NCI-H524 treated with DMSO at 0.1 percent for 48 hours (cell line): ENCODE data around the gene KAZN.
"Not testable (repeated sequence)": the region's sequence is repeated elsewhere in the genome, so short reads cannot be mapped to it uniquely, and the experiment has no call there.

Experiments
- DNase-seq: peaks from one replicate; lab custom pipeline; 2025; lab: John Stamatoyannopoulos, UW

KAZN gene

GRCh38 chr1:15114884-15115283, 516.4 kb downstream of the KAZN start:
- DNase-seq = no peak

DNA sequence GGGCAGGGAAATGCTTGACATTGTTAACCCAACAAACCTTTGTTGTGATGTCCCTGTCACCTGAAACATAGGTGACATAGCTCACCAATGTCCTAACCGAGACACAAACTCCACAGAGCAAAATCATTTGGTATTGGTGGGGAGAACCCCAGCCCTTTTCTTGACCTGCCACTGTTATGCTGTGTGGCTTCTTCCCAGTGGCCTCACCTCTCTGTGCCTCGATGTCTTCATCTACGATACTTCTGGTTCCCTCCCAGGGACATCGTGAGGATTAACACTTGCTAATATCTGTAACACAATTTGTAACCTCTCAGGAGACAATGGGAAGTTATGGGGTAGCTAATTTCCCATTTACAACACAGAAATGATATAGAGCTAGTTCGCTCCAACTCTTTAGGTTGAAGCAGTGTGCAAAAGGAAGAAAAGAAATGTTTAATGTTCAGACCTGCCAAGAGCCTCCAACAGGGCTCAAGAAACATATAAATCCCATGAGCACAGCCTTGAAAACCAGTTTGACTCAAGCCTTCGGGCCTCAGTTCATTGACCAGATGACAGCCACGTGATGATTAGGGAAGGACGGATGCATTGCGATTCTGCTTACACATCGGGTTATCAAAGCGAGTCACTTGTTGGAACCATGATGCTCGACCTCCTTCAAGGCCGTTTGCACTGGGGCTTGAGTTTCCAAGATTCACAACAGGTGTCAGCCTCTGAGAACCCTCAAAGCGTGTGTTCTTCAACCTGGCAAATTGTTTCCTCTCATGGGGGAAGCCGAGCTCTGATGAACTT, 517.3 kb downstream of the KAZN start:
- DNase-seq = no peak

GRCh38 chr1:15116966-15117365, 518.5 kb downstream of the KAZN start:
- DNase-seq = no peak

- no peak for DNase-seq
Measured at GRCh38 chr1:15117671-15118325, 519.3 kb downstream of the KAZN start.

DNA sequence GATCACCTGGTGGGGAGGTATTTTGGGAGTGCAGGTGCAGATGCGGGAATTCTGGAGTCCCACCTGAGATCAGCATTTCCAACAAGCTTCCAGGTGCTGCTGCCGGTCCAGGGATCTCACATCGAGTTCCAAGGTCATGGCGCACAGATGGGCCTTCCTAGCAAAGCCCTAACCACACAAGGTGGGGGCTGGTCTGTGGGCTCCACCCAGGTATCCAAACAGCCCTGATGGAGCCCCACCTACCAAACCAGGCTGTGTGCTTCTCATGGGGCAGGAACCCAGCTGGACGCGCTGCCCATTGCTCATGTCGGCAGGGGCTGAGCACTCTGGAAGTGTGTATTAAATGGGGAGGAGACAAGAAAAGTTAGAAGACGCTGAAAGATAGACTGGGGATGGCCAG, 520.1 kb downstream of the KAZN start:
- DNase-seq = no peak

GRCh38 chr1:15120251-15120945, 521.9 kb downstream of the KAZN start:
- DNase-seq = peak; percentile 97

DNA sequence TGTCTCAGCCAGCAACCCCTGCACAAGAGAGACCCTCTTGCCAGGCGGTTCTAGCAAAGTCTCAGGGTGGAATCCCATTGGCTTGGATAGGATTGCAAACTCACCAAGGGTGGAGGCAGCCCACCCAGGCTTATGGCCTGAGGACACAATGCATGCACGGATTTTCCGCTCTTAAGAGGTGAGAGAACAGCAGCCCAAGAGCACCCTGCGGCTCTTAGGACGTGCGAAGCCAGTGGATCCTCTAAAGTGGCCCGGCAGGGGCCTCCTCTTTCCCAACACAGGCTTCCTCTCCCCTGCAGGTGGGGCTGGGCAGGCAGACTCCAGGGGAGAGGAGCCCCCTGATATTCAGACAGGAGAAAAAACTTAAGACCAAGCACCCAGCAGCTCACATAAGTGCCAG, 523.8 kb downstream of the KAZN start:
- DNase-seq = no peak

DNA sequence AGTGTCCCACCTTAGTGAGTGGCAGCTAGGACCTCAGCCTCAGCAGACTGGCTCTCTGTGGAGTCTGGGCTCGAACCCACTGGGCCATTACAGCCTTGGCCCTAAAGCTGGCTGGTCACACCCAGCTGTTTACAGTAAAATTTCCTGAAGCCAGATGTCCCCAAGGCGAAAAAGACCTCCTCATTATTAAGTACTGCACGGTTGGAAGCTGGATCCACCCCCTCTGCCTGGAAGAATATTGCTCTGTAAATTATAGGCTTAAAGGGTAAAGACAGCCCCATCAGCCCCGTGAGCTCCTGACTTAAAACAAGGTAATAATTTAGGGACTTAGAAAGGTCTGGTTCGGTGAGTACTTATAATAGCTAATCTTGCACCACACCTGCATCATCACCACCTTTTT, 524.8 kb downstream of the KAZN start:
- DNase-seq = peak; percentile 55

GRCh38 chr1:15123925-15124324, 525.4 kb downstream of the KAZN start:
- no peak for DNase-seq

DNA sequence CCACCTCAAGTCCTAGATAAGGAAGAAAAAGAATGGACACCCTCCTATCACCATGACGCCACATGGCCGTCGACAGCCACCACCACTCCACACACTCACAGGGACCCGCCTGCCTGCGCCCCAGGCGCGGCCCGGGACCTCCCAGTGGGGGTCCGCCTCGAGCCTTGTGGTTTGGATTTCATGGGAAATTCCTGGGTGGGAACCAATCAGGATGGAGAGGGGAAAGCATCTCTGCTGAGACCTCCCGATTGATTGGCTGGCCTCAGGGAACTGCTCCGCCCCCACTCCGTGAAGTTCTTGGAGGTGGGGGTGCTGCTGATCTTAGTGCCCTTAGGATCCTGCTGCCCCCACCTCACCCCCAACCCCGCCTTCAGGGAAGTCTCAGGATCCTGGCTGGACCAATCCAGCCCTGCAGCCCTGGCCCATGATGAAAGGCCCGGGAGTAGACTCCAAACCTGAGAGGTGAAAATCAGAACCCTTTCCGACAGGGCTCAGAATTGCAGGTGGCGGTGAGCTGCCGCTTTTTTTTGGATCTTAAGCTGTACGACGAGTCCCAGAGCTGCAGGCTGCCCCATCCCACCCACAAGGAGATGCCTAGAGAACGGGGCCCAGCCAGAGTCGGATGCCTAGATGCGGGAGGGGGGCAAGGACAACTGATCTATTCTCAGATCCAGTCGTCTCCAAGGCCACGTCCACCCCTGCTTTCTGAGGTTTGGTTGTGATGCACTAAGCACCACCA, 526.0 kb downstream of the KAZN start:
- no peak for DNase-seq

DNA sequence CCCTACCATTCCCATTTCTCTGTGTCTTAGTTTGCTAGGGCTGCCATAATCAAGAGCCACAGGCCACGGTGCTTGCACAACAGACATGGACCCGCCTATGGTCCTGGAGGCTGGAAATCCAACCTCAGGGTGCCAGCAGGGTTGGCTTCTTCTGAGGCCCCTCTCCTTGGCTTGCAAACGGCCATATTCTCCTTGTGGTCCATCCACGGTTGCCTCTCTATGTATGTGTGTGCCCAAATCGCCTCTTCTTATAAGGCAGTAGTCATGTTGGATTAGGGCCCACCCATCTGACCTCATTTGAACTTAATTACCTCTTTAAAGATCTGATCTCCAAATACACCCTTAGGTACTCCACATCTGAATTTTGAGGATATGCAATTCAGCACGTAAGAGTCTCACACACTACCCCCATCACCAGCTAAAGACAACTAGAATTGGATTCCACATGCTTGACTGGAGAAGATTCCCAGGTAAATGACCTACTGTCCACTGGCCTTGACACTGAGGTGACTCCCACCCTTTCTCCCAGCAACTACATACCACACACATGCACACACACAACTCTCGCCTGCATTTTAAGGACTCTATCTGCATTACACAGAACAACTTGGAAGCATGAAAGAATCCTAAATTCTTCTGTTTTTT, 526.7 kb downstream of the KAZN start:
- no peak for DNase-seq

DNA sequence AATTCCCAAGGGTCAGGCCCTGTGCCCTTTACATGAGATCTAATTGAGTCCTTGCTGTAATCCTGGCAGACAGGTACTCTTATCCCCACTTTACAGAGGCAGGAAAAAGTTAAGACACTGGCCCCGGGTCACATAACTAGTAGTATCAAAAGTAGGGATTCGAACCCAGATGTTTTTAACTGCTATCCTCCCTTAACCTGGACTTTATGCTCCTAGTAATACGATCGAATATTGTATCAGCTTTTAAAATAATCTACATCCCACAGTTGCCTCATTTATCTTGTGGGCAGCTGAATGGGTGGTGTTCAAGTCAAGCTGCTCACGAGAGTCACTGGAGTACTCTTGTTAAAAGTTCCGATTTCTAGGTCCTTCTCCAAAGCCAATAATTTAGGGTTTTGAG, 529.6 kb downstream of the KAZN start:
- no peak for DNase-seq

- DNase-seq = no peak
Measured at GRCh38 chr1:15128520-15129313, 530.2 kb downstream of the KAZN start.

DNA sequence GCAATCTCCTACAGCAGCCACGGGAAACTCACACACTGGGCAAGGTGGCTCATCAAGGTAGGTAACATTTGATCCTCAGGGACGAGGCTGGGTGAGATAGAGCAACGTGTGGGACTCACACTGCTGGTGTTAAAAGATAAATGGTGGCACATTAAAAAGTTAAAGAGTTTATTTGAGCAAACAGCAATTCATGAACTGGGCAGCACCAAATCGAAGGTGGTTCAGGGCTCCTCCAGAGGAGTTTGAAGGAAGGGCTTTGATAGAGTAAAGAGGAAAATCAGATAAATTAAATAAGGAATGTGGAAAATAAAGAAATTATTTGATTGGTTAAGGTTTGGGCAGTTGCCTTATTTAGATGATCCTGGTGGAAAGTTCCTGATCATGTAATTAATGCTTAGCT, 531.5 kb downstream of the KAZN start:
- DNase-seq = no peak

- no peak for DNase-seq
Measured at GRCh38 chr1:15130607-15131006, 532.1 kb downstream of the KAZN start.

GRCh38 chr1:15132965-15133364, 534.5 kb downstream of the KAZN start:
- DNase-seq = no peak

DNA sequence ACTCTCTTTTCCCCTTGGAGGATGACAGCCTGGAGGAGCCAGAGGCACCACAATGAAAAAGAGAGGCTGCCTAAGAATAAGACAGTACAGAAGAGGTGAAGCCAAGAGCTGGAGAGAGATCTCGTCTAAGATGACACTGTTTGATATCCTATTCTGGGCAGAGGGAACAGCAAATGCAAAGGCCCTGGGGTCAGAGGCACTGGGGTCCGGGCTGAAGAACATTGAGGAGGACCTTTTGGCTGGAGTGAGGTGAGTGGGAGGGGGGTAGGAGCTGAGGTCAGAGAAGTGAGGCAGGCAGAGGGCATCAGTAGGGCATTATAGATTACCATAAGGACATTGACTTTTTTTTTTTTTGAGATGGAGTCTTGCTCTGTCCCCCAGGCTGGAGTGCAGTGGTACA, 535.8 kb downstream of the KAZN start:
- DNase-seq = no peak

GRCh38 chr1:15135604-15136003, 537.1 kb downstream of the KAZN start:
- not testable (repeated sequence) for DNase-seq

- DNase-seq = no peak
Measured at GRCh38 chr1:15137809-15138208, 539.3 kb downstream of the KAZN start.

- peak; percentile 93 for DNase-seq
Measured at GRCh38 chr1:15139654-15140350, 541.3 kb downstream of the KAZN start.
